HepG2 (cell line): Measurements from ENCODE around the gene AP1M2. TPM values are rescaled to one million over a fixed set of nuclear protein-coding genes. Genes with fewer than 3 reads are reported as not detected.

Source experiments
- ATAC-seq: fragments of 200-7000 bp; cut with Tn5 transposase; 3 replicates; pipeline ENCODE4 v1.9.1; 2020; ENCODE audit warnings: mild to moderate bottlenecking, moderate library complexity
- BruUV-seq: library from RNA; stranded (reverse); fragments of 400-500 nt; replicated peaks from 2 replicates; lab custom pipeline; 2021; lab: Mats Ljungman, UMichigan
- CTCF ChIA-PET: fragments of 300-600 bp; formaldehyde crosslinking; extraction: SDS; loops from one replicate; lab custom pipeline; 2021; ENCODE audit warnings: low total read pairs, inconsistent platforms, low intra/inter-chr PET ratio; lab: Yijun Ruan, JAX
- POLR2A ChIA-PET: fragments of 350-600 bp; sonication (Branson Sonifier 250); formaldehyde crosslinking; loops from one replicate; lab custom pipeline; 2020; ENCODE audit warnings: antibody characterized with exemption, inconsistent platforms; lab: Yijun Ruan, JAX
- DNase-seq: peaks from one replicate; pipeline ENCODE4 v3.0.0-alpha.2; 2015; ENCODE audit warnings: low spot score
- FAIRE-seq: peaks from 3 replicates; lab custom pipeline; 2011; peaks lifted over from hg19 to GRCh38; lab: Jason Lieb, UNC
- H2AFZ ChIP-seq: one replicate; pipeline ENCODE4 v1.6.1; 2011; ENCODE audit warnings: low read length, inconsistent platforms
- H3K27ac ChIP-seq: fragments of 300-600 bp; 3 replicates; pipeline ENCODE4 v1.8.0; 2011; ENCODE audit warnings: mixed run types, mild to moderate bottlenecking, mixed read lengths, low read length, inconsistent platforms; ENCODE audit not compliant: insufficient read depth; ENCODE audit errors: extremely low read length
- H3K27me3 ChIP-seq, 2 experiments: fragments of 200-600 bp in 1 of 2; 2 replicates in 1 of 2; 3 replicates in 1 of 2; pipeline versions ENCODE4 v1.6.0 to v1.8.0; 2011; ENCODE audit warnings: low read length in 2 of 2, mild to moderate bottlenecking in 2 of 2, moderate library complexity in 2 of 2, inconsistent platforms in 1 of 2; ENCODE audit not compliant: insufficient read depth in 2 of 2, control insufficient read depth in 1 of 2
- H3K36me3 ChIP-seq, 2 experiments: fragments of 200-600 bp in 1 of 2; replicated peaks in 1 of 2; 2 replicates in 1 of 2; 3 replicates in 1 of 2; pipeline versions ENCODE4 v1.5.1 to v1.8.0; 2011; ENCODE audit warnings: low read length in 2 of 2, inconsistent platforms in 1 of 2; ENCODE audit not compliant: insufficient read depth in 2 of 2, control insufficient read depth in 1 of 2
- H3K4me1 ChIP-seq: 2 replicates; pipeline ENCODE4 v1.5.1; 2012; ENCODE audit warnings: low read length, inconsistent platforms; ENCODE audit not compliant: insufficient read depth
- H3K4me2 ChIP-seq: 2 replicates; pipeline ENCODE4 v1.6.0; 2011; ENCODE audit warnings: low read depth, low read length, inconsistent platforms
- H3K4me3 ChIP-seq, 3 experiments: fragments of 200-600 bp in 1 of 3; sonication (generic), shearing (Covaris generic) in 1 of 3; replicated peaks in 1 of 3; 2 replicates each; pipeline ENCODE4 v1.5.1; 2011 to 2016; ENCODE audit warnings: low read length in 3 of 3, inconsistent platforms in 2 of 3, low read depth in 2 of 3, mild to moderate bottlenecking in 2 of 3, control low read depth in 1 of 3, mixed read lengths in 1 of 3; ENCODE audit not compliant: insufficient read depth in 1 of 3
- H3K79me2 ChIP-seq: one replicate; pipeline ENCODE4 v1.6.1; 2011; ENCODE audit warnings: low read length, inconsistent platforms; ENCODE audit not compliant: insufficient read depth
- H3K9ac ChIP-seq: 2 replicates; pipeline ENCODE4 v1.6.0; 2011; ENCODE audit warnings: mild to moderate bottlenecking, low read depth, low read length, inconsistent platforms; ENCODE audit not compliant: insufficient read depth
- H3K9me3 ChIP-seq: 2 replicates; pipeline ENCODE4 v1.5.1; 2012; ENCODE audit warnings: mild to moderate bottlenecking, low read length
- H4K20me1 ChIP-seq: 2 replicates; pipeline ENCODE4 v1.6.0; 2011; ENCODE audit warnings: inconsistent platforms, mild to moderate bottlenecking, low read length, moderate library complexity; ENCODE audit not compliant: insufficient read depth
- NFKB2 ChIP-seq: sonication (generic); formaldehyde crosslinking; IDR thresholded peaks from 2 replicates; pipeline ENCODE4 v1.4.0; 2020; ENCODE audit warnings: missing genetic modification reagents, borderline replicate concordance
- POGZ ChIP-seq: sonication (generic); formaldehyde crosslinking; IDR thresholded peaks from 2 replicates; pipeline ENCODE4 v1.4.0; 2020; ENCODE audit warnings: mild to moderate bottlenecking, missing genetic modification reagents
- RBM22 ChIP-seq: fragments of 200-400 bp; formaldehyde crosslinking; optimal IDR thresholded peaks from 2 replicates; pipeline ENCODE3; 2017; ENCODE audit warnings: mild to moderate bottlenecking, low read length, moderate library complexity
- ZNF121 ChIP-seq: sonication (generic); formaldehyde crosslinking; IDR thresholded peaks from 2 replicates; pipeline ENCODE4 v1.5.0; 2020; ENCODE audit warnings: mild to moderate bottlenecking, missing genetic modification reagents
- WGBS: methylation state at CpG from one replicate; pipeline ENCODE4 v1.1.6; 2017; ENCODE audit warnings: low lambda C conversion rate; 5-methylcytosine and 5-hydroxymethylcytosine counted together
- in situ Hi-C: cut with HindIII; loops from 2 replicates; pipeline ENCODE4 v1.10.0; 2017; ENCODE audit warnings: low pct_unique_long_range_greater_than_20kb; ENCODE audit not compliant: extremely low pct_ligation_motif_present
- intact Hi-C: fragments of 100-400 bp; cut with micrococcal nuclease; formaldehyde crosslinking; loops from one replicate; pipeline ENCODE4 v1.10.0; 2022; ENCODE audit not compliant: unreplicated experiment
- polyA plus RNA-seq, 8 experiments: library from polyadenylated mRNA; depleted of rRNA in 3 of 8; stranded (reverse) in 7 of 8; unstranded in 1 of 8; fragments of >200 nt; fragmentation: Illumina TruSeq in 4 of 8; extraction: Trizol in 4 of 8; gene quantifications; 2 replicates each; pipeline versions ENCODE4 v1.2.1 to v1.2.3, GENCODE V29; 2011 to 2016; ENCODE audit warnings: low read depth in 4 of 8, missing spikeins in 1 of 8, mixed read lengths in 1 of 8; ENCODE audit not compliant: insufficient read depth in 1 of 8
- total RNA-seq, 5 experiments: library from RNA; depleted of rRNA; stranded (reverse); fragments of >200 nt; fragmentation: Illumina TruSeq; extraction: Trizol; gene quantifications; 2 replicates each; pipeline ENCODE4 v1.2.3, GENCODE V29; 2016; ENCODE audit warnings: low read depth in 1 of 5
- TF ChIP-seq, protein P1 (sequence below): sonication (generic); IDR thresholded peaks from 2 replicates; pipeline ENCODE4 v1.6.1; 2016; ENCODE audit warnings: low read depth, borderline replicate concordance
- TF ChIP-seq, protein P2 (sequence below): sonication (generic); formaldehyde crosslinking; IDR thresholded peaks from 2 replicates; pipeline ENCODE4 v1.5.0; 2020; ENCODE audit warnings: mild to moderate bottlenecking, missing genetic modification reagents

Gene AP1M2
- total and polyA plus RNA-seq, 2 of the 13 experiments (the other 11 are each of a cell fraction or from before 2014, with no cell fraction given), result 6.3 to 76.8 TPM

DNA sequence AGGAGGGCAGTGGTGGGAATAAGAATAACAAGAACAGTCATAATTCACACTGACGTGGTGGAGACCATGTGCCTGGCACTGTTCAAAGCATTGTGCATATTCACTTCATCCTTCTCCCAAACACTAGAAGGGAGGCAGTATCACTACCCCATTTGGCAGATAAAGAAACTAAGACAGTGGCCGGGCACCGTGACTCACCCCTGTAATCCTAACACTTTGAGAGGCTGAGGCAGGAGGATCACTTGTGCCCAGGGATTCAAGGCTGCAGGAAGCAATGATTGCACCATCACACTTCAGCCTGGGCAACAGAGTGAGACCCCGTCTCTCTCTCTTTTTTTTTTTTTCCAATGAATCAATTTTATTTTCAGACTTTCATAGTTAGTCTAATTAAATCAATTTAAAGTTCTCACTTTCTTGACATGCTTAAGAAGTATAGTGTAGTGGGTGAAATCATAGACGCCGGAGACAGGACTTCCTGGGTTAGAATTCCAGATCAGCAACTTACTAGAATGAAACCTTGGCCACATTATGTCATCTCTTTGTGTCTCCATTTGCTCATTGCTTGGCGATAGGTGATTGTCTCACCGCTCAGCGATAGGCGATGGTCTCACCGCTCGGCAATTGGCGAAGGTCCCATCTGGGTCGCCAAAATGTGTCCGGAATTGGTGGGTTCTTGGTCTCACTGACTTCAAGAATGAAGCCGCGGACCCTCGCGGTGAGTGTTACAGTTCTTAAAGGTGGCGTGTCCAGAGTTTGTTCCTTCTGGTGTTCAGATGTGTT, 48.7 kb downstream of the AP1M2 start:
- no peak overlapping the region for H3K4me3 ChIP-seq
- H3K4me1 ChIP-seq, result peaks cover 10% of the 10 kb centered on the region; the same call in 1 of the 2 replicates
- no peak overlapping the region for H3K27ac ChIP-seq
- in situ Hi-C loops (no loop called here), intact Hi-C loops (no loop called here)
- CTCF ChIA-PET, result no interaction called here
- no peak for ATAC-seq
- no peak overlapping the region for H3K4me2 ChIP-seq
- H2AFZ ChIP-seq, result no peak overlapping the region
- POLR2A ChIA-PET, result no interaction called here
- FAIRE-seq, result no peak
- H3K9me3 ChIP-seq, result no peaks in the 10 kb centered on the region
- no TSS peak for BruUV-seq
- H3K9ac ChIP-seq, result no peak overlapping the region
- peaks cover 1 to 17% of the 10 kb centered on the region in 2 experiments; a peak in 3 of 5 replicates for H3K27me3 ChIP-seq
- TF ChIP-seq ZNF121 (CRISPR knock-in tag) (peak; percentile 44; the same call in 1 of the 2 replicates), NFKB2 (CRISPR knock-in tag) (no peak), POGZ (CRISPR knock-in tag) (no peak), RBM22 (no peak)
- TF ChIP-seq, protein P1, sequence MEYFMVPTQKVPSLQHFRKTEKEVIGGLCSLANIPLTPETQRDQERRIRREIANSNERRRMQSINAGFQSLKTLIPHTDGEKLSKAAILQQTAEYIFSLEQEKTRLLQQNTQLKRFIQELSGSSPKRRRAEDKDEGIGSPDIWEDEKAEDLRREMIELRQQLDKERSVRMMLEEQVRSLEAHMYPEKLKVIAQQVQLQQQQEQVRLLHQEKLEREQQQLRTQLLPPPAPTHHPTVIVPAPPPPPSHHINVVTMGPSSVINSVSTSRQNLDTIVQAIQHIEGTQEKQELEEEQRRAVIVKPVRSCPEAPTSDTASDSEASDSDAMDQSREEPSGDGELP, result no peak
- TF ChIP-seq, protein P2, sequence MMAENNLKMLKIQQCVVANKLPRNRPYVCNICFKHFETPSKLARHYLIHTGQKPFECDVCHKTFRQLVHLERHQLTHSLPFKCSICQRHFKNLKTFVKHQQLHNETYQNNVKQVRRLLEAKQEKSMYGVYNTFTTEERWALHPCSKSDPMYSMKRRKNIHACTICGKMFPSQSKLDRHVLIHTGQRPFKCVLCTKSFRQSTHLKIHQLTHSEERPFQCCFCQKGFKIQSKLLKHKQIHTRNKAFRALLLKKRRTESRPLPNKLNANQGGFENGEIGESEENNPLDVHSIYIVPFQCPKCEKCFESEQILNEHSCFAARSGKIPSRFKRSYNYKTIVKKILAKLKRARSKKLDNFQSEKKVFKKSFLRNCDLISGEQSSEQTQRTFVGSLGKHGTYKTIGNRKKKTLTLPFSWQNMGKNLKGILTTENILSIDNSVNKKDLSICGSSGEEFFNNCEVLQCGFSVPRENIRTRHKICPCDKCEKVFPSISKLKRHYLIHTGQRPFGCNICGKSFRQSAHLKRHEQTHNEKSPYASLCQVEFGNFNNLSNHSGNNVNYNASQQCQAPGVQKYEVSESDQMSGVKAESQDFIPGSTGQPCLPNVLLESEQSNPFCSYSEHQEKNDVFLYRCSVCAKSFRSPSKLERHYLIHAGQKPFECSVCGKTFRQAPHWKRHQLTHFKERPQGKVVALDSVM (CRISPR knock-in tag), result peak; percentile 60; the same call in 1 of the 2 replicates
- no peak for DNase-seq
- H4K20me1 ChIP-seq, result no peaks in the 10 kb centered on the region
- 45% methylated on average over 20 of the region's 20 CpGs for WGBS
- H3K36me3 ChIP-seq, result no peaks in the 10 kb centered on the region
- H3K79me2 ChIP-seq, result no peaks in the 10 kb centered on the region
